ENCODE data around the gene TXNDC16.

TXNDC16 gene

DNA sequence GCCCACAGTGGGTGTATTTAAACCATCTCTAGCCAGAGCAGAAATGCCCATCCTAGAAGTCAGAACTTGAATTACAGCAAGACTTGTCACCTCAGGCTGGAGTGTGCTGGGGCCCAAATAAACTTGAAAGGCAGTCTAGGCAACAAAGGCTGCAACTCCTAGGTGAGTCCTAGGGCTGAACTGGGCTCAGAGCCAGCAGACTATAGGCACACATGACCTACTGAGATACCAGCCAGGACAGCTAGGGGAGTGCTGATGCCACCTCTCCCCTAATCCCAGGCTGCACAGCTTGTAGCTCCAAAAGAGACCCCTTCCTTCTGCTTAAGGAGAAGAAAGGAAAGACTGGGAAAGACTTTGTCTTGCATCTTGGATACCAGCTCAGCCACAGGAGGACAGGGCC, 106.0 kb downstream of the TXNDC16 start:
- no peak for DNase-seq

DNA sequence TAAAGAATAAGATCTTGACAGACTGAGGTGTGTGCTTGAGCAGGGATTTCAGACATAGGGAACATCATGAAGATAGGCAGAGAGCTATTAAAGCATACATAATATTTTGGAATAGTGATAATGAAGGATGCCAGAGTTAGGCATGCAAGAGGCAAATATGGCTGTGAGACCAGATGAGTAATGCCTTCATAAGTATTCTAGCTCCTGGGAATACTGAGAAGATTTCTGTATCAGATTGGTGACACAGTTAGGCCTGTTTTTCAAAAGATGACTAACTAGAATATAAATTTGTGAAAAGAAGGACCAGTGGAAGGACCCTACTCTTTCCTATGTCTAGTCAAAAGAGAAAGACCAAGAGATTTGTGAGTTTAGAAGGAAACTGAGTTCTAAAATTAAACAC, 108.8 kb downstream of the TXNDC16 start:
- DNase-seq = peak; percentile 10

DNA sequence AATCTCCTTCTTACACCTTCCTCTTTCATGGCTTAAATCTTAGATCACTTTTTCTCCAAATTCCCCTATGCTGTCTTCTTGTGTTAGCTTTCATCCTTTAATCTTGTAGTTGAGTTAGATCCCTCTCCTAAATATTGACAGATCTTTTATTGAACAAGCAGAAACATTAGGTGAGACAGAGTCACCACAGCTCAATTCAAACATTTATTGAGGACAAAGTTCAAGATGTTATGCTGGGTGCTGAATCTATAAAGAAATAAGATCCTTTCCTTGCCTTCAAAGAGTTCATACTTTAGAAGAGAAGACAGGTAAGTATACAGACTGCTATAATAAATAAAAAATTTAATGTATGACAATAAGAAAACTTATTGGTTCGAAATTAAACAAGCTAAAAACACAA, 109.7 kb downstream of the TXNDC16 start:
- no peak for DNase-seq

DNA sequence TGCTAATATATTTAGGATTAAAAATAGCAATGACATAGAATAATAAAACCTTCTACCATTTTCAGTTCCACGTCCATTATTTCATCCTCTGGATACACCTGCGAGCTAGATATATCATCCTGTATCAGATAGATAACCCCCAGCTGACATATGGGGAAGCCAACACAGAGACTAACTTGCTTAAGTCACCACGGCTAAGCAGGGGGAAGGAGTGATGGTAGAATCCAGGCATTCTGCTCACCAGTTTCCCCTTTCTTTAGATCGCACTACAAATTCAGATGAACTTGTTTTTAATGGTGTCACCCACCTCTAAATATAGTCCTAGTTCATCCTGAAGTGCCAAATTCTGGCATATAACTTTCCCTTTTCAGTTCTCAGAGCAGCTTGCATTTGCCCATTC, 110.1 kb downstream of the TXNDC16 start:
- DNase-seq = no peak

DNA sequence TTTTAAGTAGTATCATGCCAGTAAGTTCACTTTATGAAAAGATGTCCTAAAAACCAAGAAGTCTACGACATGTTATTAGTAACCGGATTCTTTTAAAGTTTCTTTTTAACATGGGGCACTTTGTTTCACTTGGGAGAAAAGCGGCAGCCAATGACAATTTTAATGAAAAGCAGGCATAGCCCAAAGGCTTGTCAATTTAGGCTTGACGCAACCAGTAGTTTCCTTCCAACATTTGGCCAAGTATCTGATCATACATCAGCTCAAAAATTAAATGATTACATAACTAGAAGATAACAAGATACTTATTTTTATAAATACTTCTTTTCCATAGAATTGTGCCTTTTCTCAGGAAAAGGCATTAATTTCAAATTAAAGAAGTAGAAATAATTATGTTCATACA, 112.8 kb downstream of the TXNDC16 start:
- no peak for DNase-seq

DNA sequence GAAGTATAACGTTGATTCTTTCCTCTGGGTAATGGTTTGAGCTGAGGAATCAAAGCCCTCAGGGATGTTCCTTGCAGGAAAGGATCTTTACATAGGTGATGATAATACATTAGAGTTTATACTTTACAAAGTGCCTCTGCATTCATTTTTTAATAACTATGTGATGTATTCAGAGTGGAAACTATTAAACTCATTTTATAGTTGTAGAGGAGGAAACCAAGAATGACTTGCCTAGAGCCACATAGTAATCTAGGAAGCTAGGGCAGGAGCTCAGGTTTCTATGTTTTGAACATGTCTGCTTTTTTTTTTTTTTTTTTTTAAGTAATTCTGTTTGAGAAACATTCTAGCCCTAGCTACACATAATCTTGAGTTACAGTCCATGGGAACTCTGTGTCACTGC, 117.3 kb downstream of the TXNDC16 start:
- DNase-seq = no peak

DNA sequence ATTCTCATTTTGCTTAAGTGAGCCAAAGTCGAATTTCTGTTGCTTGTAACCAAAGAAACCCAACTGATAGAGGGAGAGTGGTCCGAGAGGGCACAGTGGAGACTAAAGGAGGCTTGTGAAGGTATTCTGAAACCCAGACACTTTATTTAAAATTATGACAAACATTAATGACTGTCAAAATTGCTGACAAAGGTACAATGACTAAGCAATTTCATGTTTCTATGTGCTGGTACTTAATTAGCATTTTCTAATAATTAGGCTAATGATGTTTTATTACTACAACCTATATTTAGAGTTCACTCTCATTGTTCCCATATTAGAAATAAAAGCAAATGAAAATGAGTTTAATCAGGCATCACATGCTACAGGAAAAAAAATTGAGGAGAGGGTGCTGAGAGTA, 121.8 kb downstream of the TXNDC16 start:
- no peak for DNase-seq

DNA sequence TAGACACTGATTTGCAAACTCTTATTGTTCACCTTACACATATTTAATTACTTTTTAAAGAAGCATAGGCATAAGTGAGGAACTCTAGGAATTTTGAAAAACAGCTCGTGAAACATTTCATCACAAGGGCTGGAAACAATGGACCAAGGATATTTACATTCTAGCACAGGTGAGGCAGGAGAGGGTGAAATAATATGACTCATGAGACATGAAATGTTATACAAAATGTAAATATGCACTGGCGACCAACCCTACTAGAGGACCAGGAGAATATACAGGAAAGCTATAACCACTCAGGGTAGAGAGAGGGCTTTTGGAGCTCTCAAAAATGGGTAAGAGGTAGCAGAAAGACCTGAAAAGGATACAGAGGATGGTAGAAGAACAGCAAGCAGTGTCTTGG, 122.9 kb downstream of the TXNDC16 start:
- no peak for DNase-seq

DNA sequence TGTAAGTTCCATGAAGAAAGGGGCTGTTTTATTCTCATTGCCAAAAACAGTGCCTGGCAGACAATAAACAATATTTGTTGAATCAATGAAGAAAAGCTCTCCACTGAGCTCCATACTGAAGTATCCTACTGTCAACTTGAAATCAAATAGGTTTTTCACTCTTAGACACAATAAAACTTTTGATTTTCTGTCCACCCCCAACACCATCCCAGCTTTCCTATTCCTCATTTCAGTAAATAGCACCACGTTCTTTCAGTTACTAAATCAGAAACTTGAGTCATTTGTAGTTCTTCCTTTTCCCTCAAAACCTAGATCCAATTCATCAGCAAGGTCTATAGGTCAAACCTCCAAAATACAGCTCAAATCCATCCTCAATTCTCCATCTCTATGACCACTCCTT, 124.8 kb downstream of the TXNDC16 start:
- DNase-seq = no peak

DNA sequence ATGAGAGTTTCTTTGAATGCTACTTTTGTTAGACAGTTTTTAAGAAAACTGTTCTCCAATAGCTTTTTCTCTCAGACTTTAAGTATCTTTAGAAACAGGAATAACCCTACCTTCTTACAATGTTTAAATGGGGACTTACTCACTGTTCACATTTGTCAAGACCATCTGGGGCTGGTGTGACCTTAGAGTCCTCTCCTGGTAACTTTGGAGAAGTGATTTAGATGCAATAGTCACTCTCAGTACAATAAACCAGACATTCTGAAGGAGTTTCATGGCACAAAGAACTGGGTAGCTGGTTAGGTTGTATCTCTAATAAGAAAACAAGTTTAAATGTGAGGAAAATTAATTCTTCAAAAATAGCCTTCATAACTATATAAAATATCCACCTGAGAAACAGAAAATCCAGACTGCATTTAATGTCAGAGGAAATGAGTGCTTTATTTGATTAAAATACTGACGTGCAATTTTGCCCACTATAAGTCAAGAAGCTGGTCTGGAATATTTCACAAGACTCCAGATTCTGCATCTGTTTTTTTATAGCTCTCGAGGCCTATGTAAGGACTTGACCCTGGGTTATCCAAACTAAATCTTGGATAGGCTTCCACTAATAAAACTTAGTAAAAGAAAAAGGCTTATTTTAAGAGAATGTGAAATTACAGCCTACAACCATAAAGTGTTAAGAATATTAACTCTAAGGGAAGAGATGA, 129.5 kb downstream of the TXNDC16 start:
- DNase-seq = no peak

DNA sequence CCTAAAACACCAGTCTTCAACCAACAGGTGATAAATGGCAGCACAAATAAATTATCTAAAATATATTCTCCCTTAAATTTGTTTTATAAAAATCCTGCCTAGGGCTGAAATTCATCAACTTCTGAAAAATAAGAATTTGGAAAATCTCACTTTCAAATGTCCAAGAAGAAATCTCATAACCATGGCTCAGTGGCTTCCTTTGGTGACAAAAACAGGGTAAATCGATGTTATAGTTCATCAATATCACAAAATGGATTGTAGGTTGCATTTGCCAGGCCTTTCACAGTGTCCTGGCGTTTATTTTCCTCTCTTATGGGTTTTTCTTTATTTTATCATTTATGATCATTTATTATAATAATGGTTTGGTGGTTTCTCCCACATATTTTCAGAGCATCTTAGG, 135.2 kb downstream of the TXNDC16 start:
- DNase-seq = no peak

DNA sequence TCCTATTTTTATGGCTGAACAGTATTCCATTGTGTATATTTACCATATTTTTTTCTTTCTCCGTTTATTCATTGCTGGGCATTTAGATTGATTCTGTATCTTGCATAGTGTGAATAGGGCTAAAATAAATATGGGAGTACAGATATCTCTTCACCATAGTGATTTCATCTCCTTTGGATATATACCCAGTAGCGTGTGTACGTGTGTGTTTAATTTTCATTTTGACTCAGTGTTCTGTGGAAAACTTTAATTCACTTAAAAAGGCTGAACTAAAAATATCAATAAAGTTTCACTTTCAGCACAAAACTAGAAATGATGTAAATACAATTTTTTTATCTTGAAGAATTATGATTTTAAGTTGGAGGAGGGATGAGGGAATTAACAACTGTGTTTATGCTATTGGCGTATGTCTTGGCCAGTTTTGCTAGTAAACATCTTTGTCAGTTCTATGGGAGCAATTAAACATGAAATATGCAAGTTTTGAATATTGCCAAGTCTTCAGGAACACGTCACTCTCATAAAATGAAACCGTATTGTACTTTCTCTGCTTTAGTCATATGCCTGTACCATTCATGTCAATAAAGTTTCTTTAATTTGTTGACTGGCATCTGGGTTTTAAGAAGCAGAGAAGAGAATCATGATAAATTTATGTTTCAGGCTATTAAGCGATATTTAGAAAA, 138.4 kb downstream of the TXNDC16 start:
- DNase-seq = peak; percentile 55

DNA sequence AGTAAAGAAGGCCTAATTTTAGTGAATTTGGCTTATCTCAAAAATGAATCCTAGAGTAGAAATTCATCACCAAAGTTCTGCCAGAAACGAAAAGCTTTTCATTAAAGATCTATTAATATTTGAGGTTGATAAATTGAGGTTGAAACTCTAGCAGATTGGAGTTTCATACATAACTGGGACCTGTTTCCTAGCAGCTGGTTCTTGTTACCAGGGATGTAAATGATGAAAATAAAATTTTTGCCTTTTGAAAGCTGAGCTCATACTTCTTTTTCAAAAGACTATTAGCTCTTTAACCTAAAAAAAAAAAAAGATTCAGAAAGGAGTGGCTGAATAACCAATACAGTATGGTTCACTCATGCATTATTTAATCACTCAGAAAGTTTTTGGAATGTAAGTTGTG, 139.9 kb downstream of the TXNDC16 start:
- peak; percentile 37 for DNase-seq

DNA sequence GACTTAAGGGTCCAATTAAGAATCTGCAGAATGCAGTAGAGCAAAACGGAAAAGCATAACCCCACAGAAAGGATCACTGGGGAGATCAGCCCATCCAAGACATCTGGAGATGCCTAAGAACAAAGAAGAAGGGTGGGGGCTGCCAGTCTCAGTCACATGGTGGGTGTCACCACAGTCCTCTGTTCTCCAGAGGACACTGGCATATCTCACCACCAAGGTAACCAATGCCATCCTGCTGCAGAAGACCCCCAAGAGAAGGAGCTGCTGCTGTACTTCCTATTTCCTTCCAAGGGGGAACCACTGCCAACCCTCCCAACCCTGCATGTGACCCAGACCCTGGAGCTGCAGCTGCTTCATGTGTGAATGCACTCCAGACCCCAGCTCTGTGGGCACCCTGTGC, 147.0 kb downstream of the TXNDC16 start:
- DNase-seq = no peak

DNA sequence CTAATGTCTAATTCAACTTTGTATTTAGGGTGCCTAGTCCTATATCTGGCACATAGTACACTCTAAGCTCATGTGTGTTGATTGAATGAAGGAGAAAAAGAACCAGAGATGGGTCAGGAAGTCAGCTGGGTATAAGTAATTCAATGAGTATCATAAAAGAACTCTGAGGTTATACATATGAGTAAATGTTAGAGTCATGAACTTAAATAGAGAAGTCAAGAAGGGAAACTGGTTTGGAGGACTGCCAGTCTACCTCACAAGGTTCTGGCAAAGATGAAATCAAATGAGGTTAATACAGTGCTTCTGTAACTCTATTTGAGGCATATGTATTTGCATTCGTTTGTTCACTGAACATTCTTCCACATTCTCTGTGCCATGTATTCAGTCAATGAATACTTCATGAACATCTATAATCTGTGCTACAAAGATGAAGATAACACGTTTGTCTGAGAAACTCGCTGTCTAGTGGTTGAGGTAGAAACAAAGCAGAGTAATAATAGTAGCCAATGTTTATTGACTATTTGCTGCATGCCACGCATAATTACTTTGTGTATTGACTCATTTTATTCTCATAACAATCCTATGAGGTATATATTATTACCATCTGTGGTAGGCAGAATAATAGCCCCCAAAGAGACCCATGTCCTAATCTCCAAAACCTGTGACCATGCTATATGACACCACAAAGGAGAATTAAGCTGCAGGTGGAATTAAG, 149.3 kb downstream of the TXNDC16 start:
- DNase-seq = peak; percentile 82

DNA sequence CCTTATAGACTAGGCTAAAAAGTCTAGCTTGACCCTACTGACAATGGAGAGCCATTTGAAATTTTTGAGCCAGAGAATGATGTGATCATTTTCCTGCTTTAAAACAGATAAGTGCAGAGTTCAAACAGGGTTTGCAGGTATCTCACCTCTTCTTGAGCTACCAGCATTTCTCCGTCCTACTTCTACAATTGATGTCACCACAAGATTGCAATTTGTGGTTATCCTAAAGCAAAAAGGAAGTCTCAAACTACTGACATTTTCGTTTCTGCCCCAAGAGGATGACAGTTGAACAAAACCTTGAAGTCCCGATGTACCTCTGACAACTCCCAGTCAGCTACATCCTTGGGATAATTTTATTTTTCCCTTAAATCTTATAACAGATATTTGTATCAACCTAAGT, 151.5 kb downstream of the TXNDC16 start:
- DNase-seq = no peak

DNA sequence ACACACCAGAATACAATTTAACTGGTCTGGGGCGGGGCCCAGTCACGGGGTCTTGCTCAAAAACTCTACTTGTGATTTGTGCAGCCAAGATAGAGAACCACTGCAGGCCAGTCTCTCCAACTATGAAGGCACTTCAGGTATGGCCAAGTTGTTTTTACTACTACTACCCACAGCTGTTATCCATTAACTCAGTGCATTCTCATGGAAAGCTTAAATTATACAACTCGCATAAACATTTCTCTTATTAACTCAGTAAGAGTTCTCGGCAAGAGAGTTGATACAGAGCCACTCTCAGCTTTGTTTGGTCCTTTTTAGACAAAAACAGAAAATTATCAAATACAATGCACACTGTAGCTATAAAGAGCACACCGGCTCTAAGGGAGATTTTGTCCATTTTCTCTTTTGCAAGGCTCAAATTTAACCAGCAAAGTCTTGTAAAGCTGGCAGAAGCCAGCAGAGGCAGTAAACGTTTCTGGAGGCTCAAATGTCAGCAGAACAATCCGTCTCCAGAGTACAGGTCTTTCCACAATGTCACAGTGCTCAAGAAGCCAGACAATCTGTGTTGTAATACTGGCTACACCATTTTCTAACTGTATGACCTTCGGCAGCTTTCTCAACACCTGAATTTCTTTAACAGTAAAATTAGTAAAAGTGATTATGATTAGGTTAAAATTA, 152.2 kb downstream of the TXNDC16 start:
- DNase-seq = peak; percentile 62

DNA sequence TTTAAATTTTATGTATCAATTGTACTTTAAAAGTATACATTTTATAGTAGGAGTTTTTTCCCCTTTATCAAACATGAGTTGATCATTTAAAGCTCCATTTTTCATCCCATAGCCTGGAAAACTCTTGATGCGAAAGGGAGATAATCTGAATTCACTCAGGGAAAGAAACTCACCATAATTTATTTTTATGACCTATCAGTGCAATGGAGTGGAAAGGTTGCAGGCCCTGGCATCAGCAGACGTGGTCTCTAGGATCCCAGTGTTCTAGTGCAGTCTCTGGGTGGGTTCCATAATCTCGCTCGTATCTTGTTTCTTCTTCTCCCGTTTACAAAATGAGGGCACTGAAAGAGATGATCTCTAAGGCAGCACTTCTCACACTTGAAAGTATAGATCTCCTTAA, 153.2 kb downstream of the TXNDC16 start:
- no peak for DNase-seq

DNA sequence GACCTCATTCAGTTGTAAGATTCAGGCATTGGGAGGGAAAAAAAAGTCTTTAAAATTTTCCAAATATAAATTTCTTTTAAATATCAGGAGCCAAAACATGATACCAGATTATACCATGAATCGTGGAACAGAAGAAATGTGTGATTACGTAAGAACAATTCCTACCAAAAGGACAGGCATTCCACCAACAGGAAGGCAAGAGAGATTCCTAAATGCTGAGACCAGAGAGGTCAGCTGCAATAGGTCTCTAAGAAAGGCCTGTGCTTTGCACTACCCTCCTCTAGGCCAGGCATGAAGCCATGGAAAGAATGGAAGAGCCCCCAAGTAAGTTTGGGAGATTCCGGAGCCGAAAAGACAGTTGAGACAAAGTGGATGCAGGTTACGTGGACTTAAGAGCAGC, 154.5 kb downstream of the TXNDC16 start:
- DNase-seq = peak; percentile 70

DNA sequence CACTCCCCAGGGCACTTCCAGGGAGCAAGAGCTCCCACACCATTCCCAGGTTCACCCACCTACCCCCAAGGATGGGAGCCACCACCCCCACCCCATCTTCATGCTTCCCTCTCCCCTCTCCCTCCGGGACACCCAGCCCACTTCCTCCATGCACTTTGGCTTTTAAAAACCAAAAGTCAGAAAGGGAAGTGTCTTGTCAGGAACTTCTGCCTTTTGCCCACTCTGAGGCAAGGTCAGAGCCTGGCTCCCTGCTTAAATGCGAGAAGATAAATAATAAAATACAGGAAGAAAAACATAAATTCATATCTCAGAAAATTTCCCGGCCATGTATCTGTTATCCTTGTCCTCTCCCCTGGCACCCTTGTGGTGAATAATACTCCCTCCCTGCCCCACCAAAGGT, 156.6 kb downstream of the TXNDC16 start:
- no peak for DNase-seq

DNA sequence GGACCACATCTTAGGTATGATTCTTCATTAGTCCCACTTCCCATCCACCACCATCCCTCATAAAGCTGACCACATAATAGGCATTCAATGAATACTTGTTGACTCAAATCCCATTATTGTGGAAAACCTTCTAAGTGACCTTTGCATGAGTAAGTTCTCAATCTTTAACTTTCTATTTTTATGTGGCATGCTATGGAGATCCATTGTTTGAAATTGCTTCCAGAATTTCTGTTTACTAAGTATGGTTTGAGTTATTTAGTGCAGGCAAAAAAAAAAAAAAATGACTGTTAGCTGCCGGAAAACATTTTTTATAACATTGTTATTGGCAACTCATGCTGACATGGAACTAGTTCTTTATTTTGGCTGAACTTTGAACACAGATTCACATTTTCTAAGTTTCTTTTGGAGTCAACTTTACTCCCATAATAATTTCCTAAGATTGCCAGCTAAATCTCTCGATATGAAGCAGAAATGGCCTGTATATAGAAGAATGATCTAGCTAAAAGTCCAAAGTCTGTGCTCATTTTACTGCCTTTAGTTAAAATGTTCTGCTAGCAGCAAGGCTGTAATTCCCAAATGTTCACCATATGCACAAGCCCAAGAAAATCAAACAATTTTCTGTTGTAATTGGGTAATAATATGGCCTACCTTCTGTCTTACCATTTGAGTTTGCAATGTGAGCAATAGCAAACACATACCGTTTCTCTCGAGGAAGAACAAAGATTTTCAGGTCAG, 160.3 kb downstream of the TXNDC16 start:
- peak; percentile 86 for DNase-seq
